Fibroblast of lung (primary cell): ENCODE measurements around the gene CREB5. TPM values are rescaled to one million over a fixed set of nuclear protein-coding genes. Genes with fewer than 3 reads are reported as not detected.

ENCODE experiments used
- DNase-seq, 2 donors: peaks; one replicate each; pipeline versions ENCODE4 v3.0.0 to v3.0.0-alpha.2; 2010; ENCODE audit warnings: low read depth in 2 of 2
- H2AFZ ChIP-seq: 2 replicates; pipeline ENCODE4 v1.5.1; 2012; ENCODE audit warnings: low read length, control low read depth, inconsistent platforms
- H3K27ac ChIP-seq: 2 replicates; pipeline ENCODE4 v1.5.1; 2011; ENCODE audit warnings: low read length, control low read depth; ENCODE audit not compliant: insufficient read depth
- H3K27me3 ChIP-seq: 2 replicates; pipeline ENCODE4 v1.5.1; 2011; ENCODE audit warnings: mild to moderate bottlenecking, low read length; ENCODE audit not compliant: control insufficient read depth, insufficient read depth
- H3K36me3 ChIP-seq: 2 replicates; pipeline ENCODE4 v1.5.1; 2011; ENCODE audit warnings: low read length; ENCODE audit not compliant: control insufficient read depth, insufficient read depth
- H3K4me1 ChIP-seq: 2 replicates; pipeline ENCODE4 v1.5.1; 2011; ENCODE audit warnings: low read length; ENCODE audit not compliant: control insufficient read depth, insufficient read depth; ENCODE audit errors: extremely low read depth
- H3K4me2 ChIP-seq: 2 replicates; pipeline ENCODE4 v1.5.1; 2011; ENCODE audit warnings: low read length, control low read depth; ENCODE audit not compliant: insufficient read depth; ENCODE audit errors: extremely low read depth
- H3K4me3 ChIP-seq, 4 experiments: fragments of 200-600 bp in 1 of 4; sonication (generic) in 1 of 4; replicated peaks in 1 of 4; 2 replicates each; pipeline ENCODE4 v1.5.1; 2011 to 2016; ENCODE audit warnings: low read length in 4 of 4, low read depth in 3 of 4, mild to moderate bottlenecking in 3 of 4, control low read depth in 2 of 4, inconsistent platforms in 1 of 4, mixed read lengths in 1 of 4; ENCODE audit not compliant: insufficient read depth in 1 of 4; ENCODE audit errors: control extremely low read depth in 1 of 4
- H3K79me2 ChIP-seq: 2 replicates; pipeline ENCODE4 v1.5.1; 2012; ENCODE audit warnings: mild to moderate bottlenecking, low read length, inconsistent platforms; ENCODE audit not compliant: control insufficient read depth, insufficient read depth
- H3K9ac ChIP-seq: 2 replicates; pipeline ENCODE4 v1.5.1; 2011; ENCODE audit warnings: mild to moderate bottlenecking, low read length, control low read depth; ENCODE audit not compliant: insufficient read depth
- H3K9me3 ChIP-seq: 2 replicates; pipeline ENCODE4 v1.5.1; 2012; ENCODE audit warnings: low read depth, low read length; ENCODE audit not compliant: control insufficient read depth, insufficient read depth
- H4K20me1 ChIP-seq: 2 replicates; pipeline ENCODE4 v1.5.1; 2011; ENCODE audit warnings: low read length; ENCODE audit not compliant: control insufficient read depth, insufficient read depth; ENCODE audit errors: extremely low read depth
- EZH2 ChIP-seq: IDR thresholded peaks from 2 replicates; pipeline ENCODE4 v1.5.1; 2012; ENCODE audit warnings: low read length, control low read depth, mild to moderate bottlenecking; ENCODE audit errors: missing control alignments
- polyA plus RNA-seq, 2 donors: library from polyadenylated mRNA; depleted of rRNA in 1 of 2; stranded (reverse) in 1 of 2; unstranded in 1 of 2; fragments of >200 nt; gene quantifications; 2 replicates each; pipeline ENCODE4 v1.2.1, GENCODE V29; 2011 to 2012; ENCODE audit warnings: missing spikeins in 1 of 2
- total RNA-seq: library from RNA; depleted of rRNA; stranded (reverse); fragments of >200 nt; gene quantifications from 2 replicates; pipeline ENCODE4 v1.2.1, GENCODE V29; 2014
- TF ChIP-seq, protein P1 (sequence below), 2 donors: IDR thresholded peaks in 1 of 2; conservative IDR thresholded peaks in 1 of 2; 1 replicate in 1 of 2; 2 replicates in 1 of 2; pipeline ENCODE4 v1.5.1; 2011 to 2012; ENCODE audit warnings: low read length in 2 of 2, control low read depth in 1 of 2, inconsistent platforms in 1 of 2, low read depth in 1 of 2, mild to moderate bottlenecking in 1 of 2

CREB5 gene
- total and polyA plus RNA-seq, 2 donors (not counting 1 experiment from before 2014, with no cell fraction given), result 8.2 to 28.4 TPM

DNA sequence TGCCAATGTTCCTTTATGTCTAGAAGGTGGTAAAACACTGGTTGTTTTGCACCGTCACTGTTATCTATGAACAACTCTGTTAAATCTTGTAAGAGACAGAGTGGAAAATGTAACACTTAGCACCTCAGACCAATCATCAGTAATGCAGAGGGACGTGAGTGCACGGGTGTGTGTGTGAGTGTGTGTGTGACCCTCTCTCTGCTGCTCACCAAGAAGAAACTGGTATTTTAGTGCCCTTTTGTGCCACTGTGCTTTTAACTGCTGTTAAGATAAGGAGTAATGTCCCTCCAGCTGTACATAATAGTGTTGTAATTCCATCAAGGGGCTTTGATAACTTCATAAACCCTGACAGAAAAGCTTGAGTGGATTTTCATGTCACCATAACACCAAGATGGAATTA is 130.1 kb downstream of the CREB5 start:
- Histone ChIP-seq H3K9ac (no peak overlapping the region), H3K36me3 (no peaks in the 10 kb centered on the region), H3K9me3 (no peaks in the 10 kb centered on the region), H3K4me2 (no peak overlapping the region), H3K27me3 (no peaks in the 10 kb centered on the region), H3K27ac (no peak overlapping the region), H3K4me3 (no peak overlapping the region), H3K4me1 (no peaks in the 10 kb centered on the region), H2AFZ (no peak overlapping the region), H4K20me1 (no peaks in the 10 kb centered on the region), H3K79me2 (no peaks in the 10 kb centered on the region)
- TF ChIP-seq, protein P1, sequence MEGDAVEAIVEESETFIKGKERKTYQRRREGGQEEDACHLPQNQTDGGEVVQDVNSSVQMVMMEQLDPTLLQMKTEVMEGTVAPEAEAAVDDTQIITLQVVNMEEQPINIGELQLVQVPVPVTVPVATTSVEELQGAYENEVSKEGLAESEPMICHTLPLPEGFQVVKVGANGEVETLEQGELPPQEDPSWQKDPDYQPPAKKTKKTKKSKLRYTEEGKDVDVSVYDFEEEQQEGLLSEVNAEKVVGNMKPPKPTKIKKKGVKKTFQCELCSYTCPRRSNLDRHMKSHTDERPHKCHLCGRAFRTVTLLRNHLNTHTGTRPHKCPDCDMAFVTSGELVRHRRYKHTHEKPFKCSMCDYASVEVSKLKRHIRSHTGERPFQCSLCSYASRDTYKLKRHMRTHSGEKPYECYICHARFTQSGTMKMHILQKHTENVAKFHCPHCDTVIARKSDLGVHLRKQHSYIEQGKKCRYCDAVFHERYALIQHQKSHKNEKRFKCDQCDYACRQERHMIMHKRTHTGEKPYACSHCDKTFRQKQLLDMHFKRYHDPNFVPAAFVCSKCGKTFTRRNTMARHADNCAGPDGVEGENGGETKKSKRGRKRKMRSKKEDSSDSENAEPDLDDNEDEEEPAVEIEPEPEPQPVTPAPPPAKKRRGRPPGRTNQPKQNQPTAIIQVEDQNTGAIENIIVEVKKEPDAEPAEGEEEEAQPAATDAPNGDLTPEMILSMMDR (conservative IDR thresholded peaks at IDR 0.05 in 1 of 2, IDR thresholded peaks at IDR 0.05 in 1 of 2; ENCODE audit: low read depth in 1 of 2, low read length in 2 of 2), result no peak
- no peak for TF ChIP-seq EZH2
- DNase-seq, result no peak

DNA sequence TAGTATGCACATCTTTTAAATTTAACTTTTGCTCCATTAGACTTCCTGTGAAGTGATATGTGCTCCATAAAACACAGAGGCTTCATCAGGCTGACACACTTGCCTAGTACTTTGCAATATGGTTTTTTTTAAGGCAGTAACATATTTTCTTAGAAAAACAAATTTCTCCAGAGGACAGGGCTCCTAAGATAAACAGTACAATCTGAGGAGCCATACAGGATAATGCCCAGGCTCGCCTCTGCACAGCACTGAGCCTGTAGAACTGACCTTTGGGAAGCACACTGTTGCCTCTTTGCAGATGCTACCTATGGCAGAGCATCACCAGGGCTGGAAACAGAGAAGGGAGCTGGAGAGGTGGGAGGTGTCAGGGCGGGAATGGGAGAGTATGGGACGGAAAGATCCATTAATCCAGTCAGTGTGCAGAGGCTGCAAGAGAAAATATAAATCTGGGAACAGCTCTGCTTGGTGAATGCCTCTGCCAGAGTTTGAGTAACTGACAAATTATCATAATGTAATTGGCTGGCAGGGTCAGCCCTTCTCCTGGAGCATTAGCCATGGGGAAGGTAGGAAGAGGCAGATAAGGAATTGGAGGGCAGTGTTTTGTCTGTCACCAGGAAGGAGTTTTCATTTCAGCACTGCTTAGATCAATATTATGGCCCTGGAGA is 132.3 kb downstream of the CREB5 start:
- no peaks in the 10 kb centered on the region for H3K79me2 ChIP-seq

DNA sequence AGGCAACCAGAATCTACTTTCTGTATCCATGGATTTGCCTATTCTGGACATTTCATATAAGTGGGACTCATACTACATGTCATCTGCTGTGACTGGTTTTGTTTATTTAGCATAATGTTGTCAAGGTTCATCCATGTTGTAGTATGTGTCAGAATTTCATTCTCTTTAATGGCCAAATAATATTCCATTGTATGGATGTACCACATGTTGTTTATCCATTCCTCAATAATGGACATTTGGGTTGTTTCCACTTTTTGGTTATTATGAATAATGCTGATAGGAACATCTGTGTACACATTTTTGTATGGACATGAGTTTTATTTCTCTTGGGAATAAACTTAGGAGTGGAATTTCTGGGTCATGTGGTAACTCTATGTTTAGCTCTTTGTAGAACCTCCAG is 133.7 kb downstream of the CREB5 start:
- no peaks in the 10 kb centered on the region for H3K27me3 ChIP-seq
- H3K4me1 ChIP-seq, result no peaks in the 10 kb centered on the region
- no peak overlapping the region for H2AFZ ChIP-seq
- H3K4me2 ChIP-seq, result no peak overlapping the region
- H3K79me2 ChIP-seq, result no peaks in the 10 kb centered on the region
- TF ChIP-seq, protein P1 (conservative IDR thresholded peaks at IDR 0.05 in 1 of 2, IDR thresholded peaks at IDR 0.05 in 1 of 2; ENCODE audit: low read depth in 1 of 2, low read length in 2 of 2), result no peak
- TF ChIP-seq EZH2, result no peak
- H3K9me3 ChIP-seq, result no peaks in the 10 kb centered on the region
- H4K20me1 ChIP-seq, result no peaks in the 10 kb centered on the region
- no peak overlapping the region for H3K9ac ChIP-seq
- no peak overlapping the region for H3K27ac ChIP-seq
- H3K36me3 ChIP-seq, result no peaks in the 10 kb centered on the region
- no peak overlapping the region for H3K4me3 ChIP-seq
- no peak for DNase-seq

More for the DNA sequence above, 132.3 kb downstream of the CREB5 start:
- no peaks in the 10 kb centered on the region for H3K27me3 ChIP-seq
- H3K4me2 ChIP-seq, result no peak overlapping the region
- no peak overlapping the region for H2AFZ ChIP-seq
- H3K4me3 ChIP-seq, result no peak overlapping the region
- no peak for TF ChIP-seq EZH2
- TF ChIP-seq, protein P1 (conservative IDR thresholded peaks at IDR 0.05 in 1 of 2, IDR thresholded peaks at IDR 0.05 in 1 of 2; ENCODE audit: low read depth in 1 of 2, low read length in 2 of 2), result no peak
- DNase-seq, result no peak
- H3K9me3 ChIP-seq, result no peaks in the 10 kb centered on the region
- no peak overlapping the region for H3K27ac ChIP-seq
- no peak overlapping the region for H3K9ac ChIP-seq
- no peaks in the 10 kb centered on the region for H3K36me3 ChIP-seq
- H3K4me1 ChIP-seq, result no peaks in the 10 kb centered on the region
- no peaks in the 10 kb centered on the region for H4K20me1 ChIP-seq
